Heart left ventricle (tissue), 16 donors: ENCODE measurements around the gene ESR2. TPM values are rescaled to one million over a fixed set of nuclear protein-coding genes. Genes with fewer than 3 reads are reported as not detected.
A peak's percentile ranks its signal among the peaks of the same experiment; 100 is the strongest.

Experiments
- ATAC-seq, 4 donors: fragments of 200-7000 bp; cut with Tn5 transposase; one replicate each; pipeline ENCODE4 v1.9.1; 2020 to 2022; ENCODE audit warnings: moderate library complexity in 4 of 4, mild to moderate bottlenecking in 3 of 4, moderate number of reproducible peaks in 1 of 4
- DNase-seq, 5 donors: peaks; one replicate each; pipeline ENCODE4 v3.0.0-alpha.2; 2020
- H3K27ac ChIP-seq, 12 donors: fragments of 200-600 bp; sonication (generic) in 4 of 12; one replicate each; pipeline versions ENCODE4 v1.5.0 to v1.8.0; 2016 to 2022; ENCODE audit warnings: mild to moderate bottlenecking in 2 of 12
- H3K27me3 ChIP-seq, 9 donors: fragments of 200-600 bp; sonication (generic) in 2 of 9; one replicate each; pipeline versions ENCODE4 v1.5.1 to v1.8.0; 2016 to 2022; ENCODE audit warnings: mild to moderate bottlenecking in 3 of 9
- H3K36me3 ChIP-seq, 9 donors: fragments of 200-600 bp; sonication (generic) in 2 of 9; one replicate each; pipeline versions ENCODE4 v1.5.0 to v1.8.0; 2018 to 2022; ENCODE audit warnings: mild to moderate bottlenecking in 2 of 9
- H3K4me1 ChIP-seq, 12 donors: fragments of 200-600 bp; sonication (generic) in 4 of 12; one replicate each; pipeline versions ENCODE4 v1.5.0 to v1.8.0; 2016 to 2022; ENCODE audit warnings: mild to moderate bottlenecking in 3 of 12
- H3K4me3 ChIP-seq, 12 donors: fragments of 200-600 bp; sonication (generic) in 4 of 12; one replicate each; pipeline versions ENCODE4 v1.5.0 to v1.8.0; 2017 to 2022; ENCODE audit warnings: mild to moderate bottlenecking in 9 of 12, moderate library complexity in 4 of 12
- H3K9me3 ChIP-seq, 12 donors: fragments of 200-600 bp; sonication (generic) in 4 of 12; one replicate each; pipeline versions ENCODE4 v1.5.0 to v1.8.0; 2016 to 2022; ENCODE audit warnings: mild to moderate bottlenecking in 1 of 12
- CTCF ChIP-seq, 12 donors: fragments of 200-600 bp; sonication (generic) in 4 of 12; IDR thresholded peaks; one replicate each; pipeline versions ENCODE4 v1.5.0 to v1.8.0; 2018 to 2022; ENCODE audit warnings: antibody characterized with exemption in 12 of 12, mild to moderate bottlenecking in 5 of 12
- POLR2A ChIP-seq, 2 donors: fragments of 450-650 bp; IDR thresholded peaks; one replicate each; pipeline ENCODE4 v1.6.1; 2017; ENCODE audit warnings: antibody characterized with exemption in 2 of 2, mild to moderate bottlenecking in 2 of 2, moderate library complexity in 2 of 2
- WGBS, 4 donors: extraction: QIAGEN DNeasy Blood & Tissue Kit in 2 of 4; methylation state at CpG; one replicate each; pipeline versions ENCODE4 v1.1.5 to v1.1.7; 2013 to 2018; 5-methylcytosine and 5-hydroxymethylcytosine counted together
- intact Hi-C, 10 donors: fragments of 100-400 bp; cut with DNase I; formaldehyde crosslinking; loops; one replicate each; pipeline versions ENCODE4 v1.11.1 to v1.14.2; 2022
- polyA plus RNA-seq, 2 donors: library from polyadenylated mRNA; stranded (reverse); fragments of 200-250 nt; gene quantifications; one replicate each; pipeline ENCODE4 v1.2.3, GENCODE V29; 2013
- total RNA-seq, 9 donors: library from RNA; depleted of rRNA in 2 of 9; stranded (reverse); fragments of >200 nt in 2 of 9; fragmentation: NEBNext Ultra II Directional in 3 of 9; extraction: Animal tissue kit (Norgen Biotek cat#: 25700) in 3 of 9; gene quantifications; one replicate each; pipeline versions ENCODE4 v1.1.0 to v1.2.4, GENCODE V29; 2016 to 2023
- donor health status: ischemic (EF 13 %, LVEDD 7.1; RV severe dilation, severe dysfunction).
- donor health status: healthy with polysubstance abuse.
- donor health status: DM: no; HTN: yes; CAD: no.
- donor health status: DM: no; HTN: no; CAD: no.
- donor health status: ischemic (EF 25% LVEDD 6.9; RV normal size, moderate dysfunction).
- donor health status: ischemic (EF 25% LVEDD 5.7; RV mildly dilated, moderate dysfunction).
- donor health status: healthy.
- donor health status: DM: yes; HTN: yes; CAD: no.
- donor health status: ischemic (EF 35%, LVEDD 5.7; RV mildly dilated, moderate dysfunction).
- donor health status: nonischemic (EF 11% LVEDD 7.7; RV severe dilation, severe dysfunction).
- donor health status: DM: yes; HTN: yes; CAD: no.
- donor health status: PGD.
- donor health status: ischemic (EF 29% LVEDD 5.4; RV normal size, mild dysfunction).
- donor health status: nonischemic (EF 23%, LVEDD 6.1; RV moderate dilation, normal function).

The ESR2 gene
- total and polyA plus RNA-seq, 11 donors = 0.15 to 1.7 (median 0.61) TPM

DNA sequence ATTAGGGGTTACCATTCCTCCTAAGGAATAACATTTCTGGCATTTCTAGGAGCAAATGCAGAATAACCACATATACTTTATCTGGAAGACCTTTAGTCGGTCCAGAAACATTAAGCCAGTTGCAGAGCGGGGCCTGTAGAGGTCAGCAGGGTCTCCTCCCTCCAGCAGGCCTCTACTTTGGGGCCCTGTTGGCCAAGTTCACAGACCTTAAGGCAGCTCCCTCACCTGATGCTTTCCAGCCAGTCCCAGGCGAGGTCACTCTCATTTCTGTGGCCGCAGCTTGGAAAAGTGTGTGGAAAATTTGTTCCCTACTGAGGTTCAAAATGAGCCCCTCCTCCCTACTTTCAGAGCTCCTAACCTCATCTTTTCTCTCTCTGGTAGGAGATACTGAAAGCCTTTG is 74.1 kb downstream of the ESR2 start:
- TF ChIP-seq CTCF (IDR thresholded peaks at IDR 0.05) (no peak), POLR2A (IDR thresholded peaks at IDR 0.05) (no peak)
- no peaks in the 10 kb centered on the region for H3K9me3 ChIP-seq
- H3K27me3 ChIP-seq = no peaks in the 10 kb centered on the region
- no peak overlapping the region for H3K4me3 ChIP-seq
- ATAC-seq (peak in 2 of 4 donors; percentile 21 to 23), DNase-seq (no peak)
- H3K36me3 ChIP-seq = peaks cover 0 to 100% (median 94%) of the 10 kb centered on the region in 9 donors
- intact Hi-C loops = no loop called here
- H3K4me1 ChIP-seq = peaks cover 0 to 67% (median 21%) of the 10 kb centered on the region in 12 donors
- peak overlapping the region; percentile 55 to 89 (median 74) for H3K27ac ChIP-seq
- WGBS, 4 donors = 57 to 72% (median 62%) methylated on average over 4 of the region's 4 CpGs

- no peak overlapping the region for H3K4me3 ChIP-seq
- H3K27ac ChIP-seq = peak overlapping the region; percentile 43 to 89 (median 74)
- 53 to 62% (median 60%) methylated on average over 15 of the region's 15 CpGs for WGBS, 4 donors
- H3K27me3 ChIP-seq = no peaks in the 10 kb centered on the region
- peaks cover 0 to 80% (median 21%) of the 10 kb centered on the region in 12 donors for H3K4me1 ChIP-seq
- peaks cover 0 to 100% (median 94%) of the 10 kb centered on the region in 9 donors for H3K36me3 ChIP-seq
- ATAC-seq (peak; percentile 64 to 79 (median 69)), DNase-seq (peak in 4 of 5 donors; percentile 42 to 80 (median 69))
- no peak for TF ChIP-seq POLR2A (IDR thresholded peaks at IDR 0.05)
- no peak for TF ChIP-seq CTCF (IDR thresholded peaks at IDR 0.05)
- intact Hi-C loops = loop anchor here in 1 of 10 donors (2.0 kb wide), 1 partner anchor 22 kb away; no protein-coding TSS in a partner anchor
- no peaks in the 10 kb centered on the region for H3K9me3 ChIP-seq
These were observed 75.6 kb downstream of the ESR2 start for GRCh38 chr14:64218344-64219240.

GRCh38 chr14:64217834-64218233 is 76.3 kb downstream of the ESR2 start:
- Histone ChIP-seq H3K9me3 (no peaks in the 10 kb centered on the region), H3K36me3 (peaks cover 0 to 100% (median 94%) of the 10 kb centered on the region in 9 donors), H3K27ac (peak overlapping the region; percentile 26 to 89 (median 73)), H3K27me3 (no peaks in the 10 kb centered on the region), H3K4me3 (peak overlapping the region in 1 of 12 donors; percentile 6), H3K4me1 (peaks cover 0 to 88% (median 24%) of the 10 kb centered on the region in 12 donors)
- 42 to 59% (median 48%) methylated on average over 7 of the region's 7 CpGs for WGBS, 4 donors
- intact Hi-C loops = loop anchor here in 1 of 10 donors (2.0 kb wide), 1 partner anchor 21 kb away; no protein-coding TSS in a partner anchor
- ATAC-seq = no peak
- no peak for TF ChIP-seq POLR2A (IDR thresholded peaks at IDR 0.05)
- no peak for TF ChIP-seq CTCF (IDR thresholded peaks at IDR 0.05)
- DNase-seq = no peak

DNA sequence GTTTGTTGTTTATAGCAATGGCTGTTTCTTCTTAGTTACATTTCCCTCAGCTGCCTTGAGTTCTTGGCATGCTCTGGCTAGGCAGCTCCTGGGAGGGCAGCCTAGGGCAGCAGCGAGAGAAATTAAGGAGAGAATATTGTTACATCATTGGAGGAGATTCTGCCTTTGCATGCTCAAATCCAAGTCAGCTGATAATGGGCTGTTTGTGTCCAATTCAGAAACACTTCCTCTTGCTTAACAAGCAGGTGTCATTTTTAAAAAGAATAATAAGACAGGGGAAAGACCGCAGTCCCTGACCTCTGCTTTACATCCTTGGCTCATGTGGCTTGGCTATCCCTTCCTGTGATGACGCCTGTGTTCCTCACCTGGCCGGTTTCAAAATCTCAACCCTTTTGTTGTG is 76.9 kb downstream of the ESR2 start:
- 38 to 56% (median 44%) methylated on average over 4 of the region's 4 CpGs for WGBS, 4 donors
- intact Hi-C loops = no loop called here
- H3K36me3 ChIP-seq = peaks cover 0 to 100% (median 94%) of the 10 kb centered on the region in 9 donors

More for the DNA sequence above, 76.9 kb downstream of the ESR2 start:
- Histone ChIP-seq H3K4me3 (peak overlapping the region in 1 of 12 donors; percentile 6), H3K27me3 (no peaks in the 10 kb centered on the region), H3K27ac (peak overlapping the region; percentile 10 to 89 (median 73)), H3K9me3 (no peaks in the 10 kb centered on the region), H3K4me1 (peaks cover 0 to 92% (median 24%) of the 10 kb centered on the region in 12 donors)
- no peak for TF ChIP-seq CTCF (IDR thresholded peaks at IDR 0.05)
- no peak for TF ChIP-seq POLR2A (IDR thresholded peaks at IDR 0.05)
- DNase-seq (no peak), ATAC-seq (no peak)
